Measurements from ENCODE around the gene RAPGEF5. TPM values are rescaled to one million over a fixed set of nuclear protein-coding genes. Genes with fewer than 3 reads are reported as not detected.

The RAPGEF5 gene
- total and polyA plus RNA-seq, 4 donors = 16.1 to 308 (median 61.4) TPM

GRCh38 chr7:22329816-22330524 lies 27.0 kb downstream of the RAPGEF5 start:
- H3K9me3 ChIP-seq (ENCODE audit: control insufficient read depth in 4 of 4, insufficient read depth in 3 of 4, low read length in 3 of 4) = no peaks in the 10 kb centered on the region
- H3K9ac ChIP-seq (ENCODE audit: insufficient read depth in 1 of 2, low read length in 2 of 2) = no peak overlapping the region
- no peak for TF ChIP-seq CTCF (IDR thresholded peaks at IDR 0.05; ENCODE audit: control extremely low read depth, extremely low read depth)
- WGBS, 2 donors = 76 to 95% methylated on average over 4 of the region's 4 CpGs
- ATAC-seq (ENCODE audit: insufficient read depth, low FRiP score) = no peak
- H3K36me3 ChIP-seq (ENCODE audit: control insufficient read depth in 4 of 4, insufficient read depth in 4 of 4, low read length in 4 of 4) = no peaks in the 10 kb centered on the region
- H3K27me3 ChIP-seq (ENCODE audit: control insufficient read depth in 3 of 3, insufficient read depth in 3 of 3, low read length in 2 of 3) = no peaks in the 10 kb centered on the region
- H3K27ac ChIP-seq (ENCODE audit: low read depth in 1 of 2, low read length in 1 of 2) = no peak overlapping the region
- peaks cover 0 to 5% (median 0%) of the 10 kb centered on the region in 5 donors for H3K4me1 ChIP-seq (ENCODE audit: control insufficient read depth in 5 of 5, insufficient read depth in 5 of 5, low read length in 5 of 5)
- H3K4me3 ChIP-seq = no peak overlapping the region
- no peak for DNase-seq

- H3K27ac ChIP-seq (ENCODE audit: low read depth in 1 of 2, low read length in 1 of 2) = no peak overlapping the region
- peaks cover 0 to 4% (median 0%) of the 10 kb centered on the region in 5 donors for H3K4me1 ChIP-seq (ENCODE audit: control insufficient read depth in 5 of 5, insufficient read depth in 5 of 5, low read length in 5 of 5)
- no peaks in the 10 kb centered on the region for H3K9me3 ChIP-seq (ENCODE audit: control insufficient read depth in 4 of 4, insufficient read depth in 3 of 4, low read length in 3 of 4)
- H3K4me3 ChIP-seq = no peak overlapping the region
- no peaks in the 10 kb centered on the region for H3K27me3 ChIP-seq (ENCODE audit: control insufficient read depth in 3 of 3, insufficient read depth in 3 of 3, low read length in 2 of 3)
- no peak for ATAC-seq (ENCODE audit: insufficient read depth, low FRiP score)
- TF ChIP-seq CTCF (IDR thresholded peaks at IDR 0.05; ENCODE audit: control extremely low read depth, extremely low read depth) = no peak
- no peaks in the 10 kb centered on the region for H3K36me3 ChIP-seq (ENCODE audit: control insufficient read depth in 4 of 4, insufficient read depth in 4 of 4, low read length in 4 of 4)
- 77 to 78% methylated on average over 4 of the region's 4 CpGs for WGBS, 2 donors
- DNase-seq = no peak
- H3K9ac ChIP-seq (ENCODE audit: insufficient read depth in 1 of 2, low read length in 2 of 2) = no peak overlapping the region
Measured at GRCh38 chr7:22326181-22326580, 30.8 kb downstream of the RAPGEF5 start.

- no peak overlapping the region for H3K9ac ChIP-seq (ENCODE audit: insufficient read depth in 1 of 2, low read length in 2 of 2)
- H3K4me1 ChIP-seq (ENCODE audit: control insufficient read depth in 5 of 5, insufficient read depth in 5 of 5, low read length in 5 of 5) = peaks cover 0 to 2% (median 0%) of the 10 kb centered on the region in 5 donors
- no peaks in the 10 kb centered on the region for H3K9me3 ChIP-seq (ENCODE audit: control insufficient read depth in 4 of 4, insufficient read depth in 3 of 4, low read length in 3 of 4)
- ATAC-seq (ENCODE audit: insufficient read depth, low FRiP score) = no peak
- WGBS, 2 donors = 96 to 97% methylated on average over 4 of the region's 4 CpGs
- TF ChIP-seq CTCF (IDR thresholded peaks at IDR 0.05; ENCODE audit: control extremely low read depth, extremely low read depth) = no peak
- no peaks in the 10 kb centered on the region for H3K36me3 ChIP-seq (ENCODE audit: control insufficient read depth in 4 of 4, insufficient read depth in 4 of 4, low read length in 4 of 4)
- H3K27me3 ChIP-seq (ENCODE audit: control insufficient read depth in 3 of 3, insufficient read depth in 3 of 3, low read length in 2 of 3) = no peaks in the 10 kb centered on the region
- no peak for DNase-seq
- H3K27ac ChIP-seq (ENCODE audit: low read depth in 1 of 2, low read length in 1 of 2) = no peak overlapping the region
- no peak overlapping the region for H3K4me3 ChIP-seq
Measured at GRCh38 chr7:22325671-22326070, 31.3 kb downstream of the RAPGEF5 start.

- peaks cover 0 to 2% (median 0%) of the 10 kb centered on the region in 5 donors for H3K4me1 ChIP-seq (ENCODE audit: control insufficient read depth in 5 of 5, insufficient read depth in 5 of 5, low read length in 5 of 5)
- no peak overlapping the region for H3K27ac ChIP-seq (ENCODE audit: low read depth in 1 of 2, low read length in 1 of 2)
- DNase-seq (no peak), ATAC-seq (ENCODE audit: insufficient read depth, low FRiP score) (no peak)
- H3K27me3 ChIP-seq (ENCODE audit: control insufficient read depth in 3 of 3, insufficient read depth in 3 of 3, low read length in 2 of 3) = no peaks in the 10 kb centered on the region
- no peak for TF ChIP-seq CTCF (IDR thresholded peaks at IDR 0.05; ENCODE audit: control extremely low read depth, extremely low read depth)
- no peak overlapping the region for H3K9ac ChIP-seq (ENCODE audit: insufficient read depth in 1 of 2, low read length in 2 of 2)
- H3K9me3 ChIP-seq (ENCODE audit: control insufficient read depth in 4 of 4, insufficient read depth in 3 of 4, low read length in 3 of 4) = no peaks in the 10 kb centered on the region
- H3K4me3 ChIP-seq = no peak overlapping the region
- no peaks in the 10 kb centered on the region for H3K36me3 ChIP-seq (ENCODE audit: control insufficient read depth in 4 of 4, insufficient read depth in 4 of 4, low read length in 4 of 4)
- 92 to 94% methylated on average over 2 of the region's 2 CpGs for WGBS, 2 donors
Measured at GRCh38 chr7:22323714-22324113, 33.2 kb downstream of the RAPGEF5 start.

Measured in lung (tissue), 12 donors.